Measurements from ENCODE around the gene QARS1.

GRCh38 chr3:49054344-49054862 lies 50.2 kb downstream of the QARS1 start:
- no peak for TF ChIP-seq CTCF (conservative IDR thresholded peaks at IDR 0.05 in 1 of 2, IDR thresholded peaks at IDR 0.05 in 1 of 2; ENCODE audit: extremely low read depth in 1 of 2, insufficient read depth in 1 of 2, low read depth in 1 of 2, low read length in 2 of 2)
- TF ChIP-seq EZH2 (IDR thresholded peaks at IDR 0.05; ENCODE audit: borderline replicate concordance, low read length) = no peak
